HG02571 (cell line): ENCODE results near the gene FRYL.
"Not testable (repeated sequence)": the region's sequence is repeated elsewhere in the genome, so short reads cannot be mapped to it uniquely, and the experiment has no call there.

ENCODE experiments used
- ATAC-seq: cut with Tn5 transposase; IDR thresholded peaks from one replicate; pipeline ENCODE4 v1.9.1; 2021; ENCODE audit warnings: mild to moderate bottlenecking, moderate library complexity; ENCODE audit not compliant: unreplicated experiment

FRYL gene

DNA sequence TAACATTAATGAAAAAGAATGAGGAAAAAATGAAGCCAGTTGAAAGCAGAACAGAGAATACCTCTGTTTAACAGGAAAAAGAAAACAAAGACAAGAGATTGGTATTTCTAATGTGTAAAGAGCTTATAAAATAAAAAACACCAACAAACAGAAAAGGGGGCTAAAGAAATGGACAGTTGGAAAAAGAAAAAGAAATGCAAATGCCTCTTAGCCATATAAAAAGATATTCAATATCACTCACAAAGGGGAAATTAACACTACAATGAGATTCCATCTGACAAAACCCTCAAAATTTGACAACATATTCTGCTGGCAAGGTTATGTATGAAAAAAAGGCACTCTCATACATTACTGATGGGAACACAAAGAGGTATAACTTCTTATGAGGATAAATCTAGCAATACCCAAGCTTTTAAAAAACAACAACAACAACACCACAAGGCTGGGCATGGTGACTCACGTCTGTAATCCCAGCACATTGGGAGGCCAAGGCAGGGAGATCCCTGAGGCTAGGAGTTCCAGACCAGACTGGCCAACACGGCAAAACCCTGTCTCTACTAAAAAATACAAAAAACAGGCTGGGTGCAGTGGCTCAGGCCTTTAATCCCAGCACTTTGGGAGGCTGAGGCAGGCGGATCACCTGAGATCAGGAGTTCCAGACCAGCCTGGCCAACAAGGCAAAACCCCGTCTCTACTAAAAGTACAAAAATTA, 75.8 kb downstream of the FRYL start:
- no peak for ATAC-seq

DNA sequence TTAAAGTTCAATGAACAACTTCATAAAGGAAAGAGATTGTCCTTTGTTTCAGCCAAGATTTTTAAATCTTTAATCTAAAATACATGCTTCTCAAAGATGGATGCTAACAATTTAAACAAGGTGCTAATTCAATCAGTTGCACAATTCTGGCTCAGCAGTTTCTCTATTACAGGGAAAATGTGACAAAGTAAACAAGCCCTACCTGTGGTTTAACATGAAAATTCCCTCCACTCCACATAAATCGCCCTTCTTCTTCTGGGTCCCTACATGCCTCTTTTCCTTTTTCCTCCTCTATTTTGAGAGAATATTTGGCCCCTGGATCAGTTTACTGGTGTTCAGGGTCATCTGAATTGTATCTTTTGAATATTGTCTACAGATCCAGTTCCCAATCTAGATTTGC, 80.6 kb downstream of the FRYL start:
- no peak for ATAC-seq

DNA sequence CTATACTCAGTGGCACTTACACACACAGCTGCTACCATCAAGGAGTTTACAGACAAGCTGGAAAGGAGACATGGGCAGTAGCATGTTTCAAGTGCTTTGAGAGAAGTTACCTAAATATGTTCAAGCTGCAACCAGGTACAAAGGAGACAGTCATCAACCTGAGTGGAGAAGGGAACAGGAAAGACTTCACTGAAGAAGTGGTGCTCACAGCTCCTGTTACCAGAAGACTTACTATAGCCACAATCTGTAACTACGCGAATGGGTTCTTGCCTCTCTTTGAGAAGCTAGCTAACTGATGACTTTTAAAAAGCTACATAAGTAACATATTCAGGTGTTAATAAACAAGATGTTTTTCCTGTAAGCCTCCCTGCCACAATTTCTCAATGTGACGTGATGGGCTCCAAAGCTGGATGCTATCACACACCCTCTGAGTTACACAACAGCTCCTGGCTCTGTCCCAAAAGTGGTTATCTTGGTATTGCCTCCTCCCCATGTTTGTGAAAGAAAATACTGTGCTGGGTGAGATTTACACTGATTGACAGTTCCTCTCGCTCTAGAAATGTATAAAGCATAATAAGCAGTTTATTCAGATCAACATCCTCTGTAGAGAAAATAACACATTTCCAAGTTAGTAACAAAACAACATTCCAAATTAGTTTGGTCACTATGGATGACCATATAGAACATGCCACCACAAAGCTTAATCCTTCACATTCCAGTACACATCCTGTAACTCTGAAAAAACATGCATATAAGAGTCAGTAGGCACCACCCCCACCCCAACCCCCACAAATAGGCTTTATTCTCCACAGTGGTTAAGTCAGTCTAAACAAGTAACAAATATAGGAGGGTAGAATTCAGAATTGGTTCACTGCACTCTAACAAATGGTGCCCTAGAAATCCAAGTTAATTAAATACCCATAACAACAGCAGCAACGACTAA, 81.8 kb downstream of the FRYL start:
- no peak for ATAC-seq

DNA sequence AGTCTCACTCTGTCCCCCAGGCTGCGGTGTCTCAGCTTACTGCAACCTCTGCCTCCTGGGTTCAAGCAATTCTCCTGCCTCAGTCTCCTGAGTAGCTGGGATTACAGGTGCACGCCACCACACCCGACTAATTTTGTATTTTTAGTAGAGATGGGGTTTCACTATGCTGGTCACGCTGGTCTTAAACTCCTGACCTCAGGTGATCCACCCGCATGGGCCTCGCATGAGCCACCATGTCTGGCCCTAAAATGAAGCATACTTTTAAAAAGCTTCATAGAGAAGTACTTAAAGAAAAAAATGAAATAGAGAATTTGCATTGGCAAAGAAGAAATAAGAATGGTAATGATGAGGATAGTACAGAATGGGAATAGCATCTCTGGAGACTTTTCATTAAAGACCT, 82.6 kb downstream of the FRYL start:
- ATAC-seq: not testable (repeated sequence)

- no peak for ATAC-seq
Observed at GRCh38 chr4:48694824-48695223, 85.3 kb downstream of the FRYL start.

- ATAC-seq: no peak
Observed at GRCh38 chr4:48693856-48694574, 86.1 kb downstream of the FRYL start.

GRCh38 chr4:48692897-48693296, 87.2 kb downstream of the FRYL start:
- ATAC-seq: no peak

GRCh38 chr4:48692044-48692443, 88.0 kb downstream of the FRYL start:
- no peak for ATAC-seq

DNA sequence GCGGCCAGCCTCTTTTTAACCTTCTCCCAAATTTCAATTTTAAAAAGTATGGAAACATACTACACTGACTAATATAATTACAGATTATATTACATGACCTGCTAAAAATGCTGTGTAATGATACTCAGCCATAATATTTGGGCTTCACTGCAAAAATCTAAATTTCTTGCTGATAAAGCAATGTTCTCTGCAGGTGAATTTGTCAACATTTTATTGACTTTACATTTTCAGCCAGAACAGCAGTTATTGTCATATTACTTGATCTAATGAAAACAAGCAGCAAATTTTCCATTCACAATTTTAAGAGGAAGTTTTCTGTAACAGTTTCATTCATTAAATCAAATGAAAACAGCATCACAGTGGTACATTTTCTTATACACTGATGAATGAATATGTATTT, 91.1 kb downstream of the FRYL start:
- no peak for ATAC-seq

DNA sequence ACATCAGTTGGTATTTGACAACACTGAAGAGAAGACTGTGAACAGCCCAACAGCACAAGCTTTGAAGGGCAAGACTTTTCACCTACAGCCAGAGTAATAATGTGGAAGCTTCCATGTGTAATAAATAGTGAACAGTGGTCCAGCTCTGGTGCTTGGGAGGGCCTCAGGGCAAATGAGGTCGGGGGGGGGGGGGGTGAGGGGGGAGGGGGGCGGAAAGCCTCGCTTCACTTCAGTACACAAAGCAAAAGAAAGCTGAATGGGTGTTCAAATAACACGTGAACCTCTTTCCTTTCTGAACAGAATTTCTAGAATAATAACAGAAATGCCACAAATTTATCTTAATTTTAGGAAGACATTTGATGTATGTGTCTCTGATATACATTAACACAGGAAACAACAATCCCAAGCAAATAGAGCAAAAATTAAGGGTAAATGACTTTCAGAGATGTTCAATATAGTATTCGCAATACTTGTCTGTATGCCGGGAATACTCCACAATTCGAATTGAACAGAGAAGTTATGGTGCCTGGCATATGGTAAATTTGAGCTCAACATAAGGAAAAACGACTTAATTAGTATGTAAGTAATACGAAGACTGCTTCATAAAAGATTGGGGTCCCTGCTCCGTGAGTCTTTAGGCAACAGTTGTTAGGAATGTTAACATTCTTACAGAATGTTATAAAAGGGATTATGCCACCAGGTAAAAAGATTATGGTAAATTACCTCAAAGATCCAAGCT, 92.6 kb downstream of the FRYL start:
- ATAC-seq: no peak

DNA sequence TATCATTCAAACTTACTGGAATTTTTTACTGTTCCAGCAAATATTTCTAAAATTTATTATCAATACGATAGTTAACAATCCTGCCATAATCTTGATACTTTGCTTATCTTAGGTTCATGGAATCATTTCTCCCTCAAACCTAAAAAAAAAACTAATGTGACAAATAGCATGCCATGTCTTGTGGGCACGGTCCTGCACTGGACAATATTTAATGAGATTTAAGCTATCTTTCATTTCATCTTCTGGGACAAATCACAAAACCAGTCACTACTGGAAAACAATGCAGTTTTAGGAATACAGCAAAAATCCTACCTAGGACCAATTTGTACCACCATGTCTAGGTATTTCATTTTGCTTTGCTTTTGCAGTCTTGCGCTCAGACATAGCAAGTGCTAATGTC, 93.7 kb downstream of the FRYL start:
- ATAC-seq: no peak

DNA sequence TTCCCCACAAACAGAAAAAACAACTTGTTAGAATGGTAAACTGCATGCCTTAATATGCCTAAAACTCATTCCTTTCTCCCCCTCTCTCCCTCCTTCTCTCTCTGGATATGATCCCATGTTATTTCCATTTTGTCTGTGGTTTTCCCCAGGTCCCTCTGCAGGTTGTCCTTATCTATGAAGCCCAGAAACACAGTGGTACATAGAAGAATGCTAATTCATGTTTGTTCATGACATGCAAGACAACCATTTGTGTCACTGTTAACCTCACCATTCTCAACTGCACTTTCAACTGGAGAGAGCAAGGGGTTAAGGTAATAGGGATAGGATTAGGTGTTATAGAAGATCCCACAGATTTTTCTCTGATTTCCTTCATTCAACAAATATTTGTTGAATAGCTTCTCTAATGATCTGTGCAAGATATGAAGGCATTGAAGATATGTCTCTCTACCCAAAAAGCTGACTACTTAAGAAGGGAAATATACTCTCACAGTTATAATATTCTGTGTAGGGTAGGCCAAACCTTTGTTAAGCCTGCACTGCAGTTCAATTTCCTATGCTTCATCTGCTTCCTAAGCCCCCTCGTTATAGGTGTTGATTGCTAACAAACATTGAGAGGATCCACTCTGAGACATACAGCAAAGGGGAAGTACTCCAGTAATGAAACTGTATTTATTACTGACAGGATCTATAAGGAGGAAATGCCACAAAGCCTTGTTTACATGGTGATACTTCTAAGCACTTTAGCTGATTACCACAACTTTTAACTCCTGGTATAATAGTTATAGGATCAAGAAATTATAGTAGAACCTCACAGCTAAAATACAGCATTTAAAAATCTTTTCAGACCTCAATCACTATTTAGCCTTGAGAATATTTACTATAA, 96.1 kb downstream of the FRYL start:
- peak; percentile 58 for ATAC-seq

DNA sequence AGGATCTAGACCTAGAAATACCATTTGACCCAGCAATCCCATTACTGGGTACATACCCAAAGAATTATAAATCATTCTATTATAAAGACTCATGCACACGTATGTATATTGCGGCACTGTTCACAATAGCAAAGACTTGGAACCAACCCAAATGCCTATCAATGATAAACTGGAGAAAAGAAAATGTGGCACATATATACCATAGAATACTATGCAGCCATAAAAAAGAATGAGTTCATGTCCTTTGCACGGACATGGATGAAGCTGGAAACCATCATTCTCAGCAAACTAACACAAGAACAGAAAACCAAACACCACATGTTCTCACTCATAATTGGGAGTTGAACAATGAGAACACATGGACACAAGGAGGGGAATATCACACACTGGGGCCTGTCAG, 97.2 kb downstream of the FRYL start:
- ATAC-seq: not testable (repeated sequence)

- ATAC-seq: peak; percentile 69
Observed at GRCh38 chr4:48681856-48682255, 98.2 kb downstream of the FRYL start.

- no peak for ATAC-seq
Observed at GRCh38 chr4:48680848-48681568, 99.1 kb downstream of the FRYL start.

- ATAC-seq: no peak
Observed at GRCh38 chr4:48673537-48673936, 106.5 kb downstream of the FRYL start.

GRCh38 chr4:48670587-48670986, 109.5 kb downstream of the FRYL start:
- no peak for ATAC-seq

DNA sequence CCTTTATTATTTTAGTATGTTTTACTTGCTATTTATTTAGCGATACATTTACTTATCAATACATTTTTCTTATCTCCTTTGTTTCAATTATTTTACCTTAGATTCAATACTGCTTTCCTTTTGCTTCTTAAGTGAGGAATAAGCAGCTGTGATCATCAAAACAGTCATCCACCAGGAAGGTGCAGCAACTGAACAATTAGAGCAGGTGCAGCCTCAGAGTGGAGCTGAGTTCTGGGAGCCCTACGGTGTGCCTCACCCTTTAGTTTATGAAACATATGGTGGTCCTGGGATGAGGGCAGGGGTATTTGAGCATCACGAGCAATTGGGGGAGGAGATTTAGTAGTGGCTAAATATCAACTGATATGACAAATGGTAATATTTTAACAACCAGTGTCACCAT, 111.0 kb downstream of the FRYL start:
- no peak for ATAC-seq
